NCI-H2171 treated with DMSO at 0.1 percent for 48 hours (cell line): ENCODE results near the gene CDK5RAP2.
"Not testable (repeated sequence)": the region's sequence is repeated elsewhere in the genome, so short reads cannot be mapped to it uniquely, and the experiment has no call there.

Experiments used
- DNase-seq: peaks from one replicate; lab custom pipeline; 2025; lab: John Stamatoyannopoulos, UW

The CDK5RAP2 gene

GRCh38 chr9:120587328-120587727 lies 7.4 kb upstream of the CDK5RAP2 start:
- no peak for DNase-seq

GRCh38 chr9:120583958-120584369 lies 4.0 kb upstream of the CDK5RAP2 start:
- DNase-seq, result peak; percentile 84

GRCh38 chr9:120579139-120580050 lies 572 bp downstream of the CDK5RAP2 start:
- peak; percentile 65 for DNase-seq

- no peak for DNase-seq
Measured at GRCh38 chr9:120574473-120574872, 5.5 kb downstream of the CDK5RAP2 start.

DNA sequence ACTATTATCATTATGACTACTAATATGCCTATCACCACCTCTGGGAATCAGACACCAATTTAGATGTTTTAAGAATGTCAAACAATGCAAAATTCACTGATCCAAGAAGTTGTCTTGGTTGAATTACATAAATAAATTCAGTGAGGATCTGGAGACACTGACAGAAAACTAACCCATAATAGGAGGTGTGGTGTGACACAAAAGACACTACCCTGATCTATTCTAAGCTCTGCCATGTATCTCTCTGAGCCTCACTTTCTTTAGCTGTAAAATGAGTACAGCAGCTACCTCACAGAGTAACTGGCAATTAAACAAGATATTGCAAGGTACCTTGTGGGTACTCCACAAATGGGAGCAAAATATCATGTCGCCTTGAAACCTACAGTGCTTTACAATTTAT lies 7.5 kb downstream of the CDK5RAP2 start:
- no peak for DNase-seq

GRCh38 chr9:120571443-120572257 lies 8.3 kb downstream of the CDK5RAP2 start:
- no peak for DNase-seq

GRCh38 chr9:120570296-120570695 lies 9.7 kb downstream of the CDK5RAP2 start:
- DNase-seq, result no peak

GRCh38 chr9:120569556-120569955 lies 10.4 kb downstream of the CDK5RAP2 start:
- DNase-seq, result no peak

GRCh38 chr9:120568816-120569215 lies 11.2 kb downstream of the CDK5RAP2 start:
- DNase-seq, result no peak

GRCh38 chr9:120567874-120568273 lies 12.1 kb downstream of the CDK5RAP2 start:
- no peak for DNase-seq

- DNase-seq, result no peak
Measured at GRCh38 chr9:120567081-120567480, 12.9 kb downstream of the CDK5RAP2 start.

GRCh38 chr9:120564589-120564988 lies 15.4 kb downstream of the CDK5RAP2 start:
- DNase-seq, result no peak

GRCh38 chr9:120562861-120563443 lies 17.0 kb downstream of the CDK5RAP2 start:
- no peak for DNase-seq

GRCh38 chr9:120561709-120562108 lies 18.3 kb downstream of the CDK5RAP2 start:
- DNase-seq, result no peak

- no peak for DNase-seq
Measured at GRCh38 chr9:120559546-120559945, 20.4 kb downstream of the CDK5RAP2 start.

DNA sequence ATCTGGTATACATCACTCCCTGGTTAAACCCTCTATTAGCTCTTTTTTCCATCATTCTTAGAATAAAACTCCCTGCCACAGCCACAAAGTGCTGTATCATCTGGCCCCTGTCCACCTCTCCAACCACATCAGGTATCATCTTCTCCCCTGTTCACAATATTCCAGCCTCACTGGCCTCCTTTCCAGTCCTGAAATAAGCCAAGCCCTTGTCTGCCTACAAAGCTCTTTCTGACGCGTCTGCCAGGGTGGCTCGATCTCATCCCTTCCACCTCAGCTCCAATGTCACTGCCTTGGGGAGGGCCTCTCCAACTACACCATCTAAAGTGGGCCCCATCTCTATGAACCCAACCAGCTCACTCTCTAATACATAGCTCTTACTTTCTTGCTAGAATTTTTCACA lies 21.5 kb downstream of the CDK5RAP2 start:
- DNase-seq, result no peak

- no peak for DNase-seq
Measured at GRCh38 chr9:120557205-120557604, 22.8 kb downstream of the CDK5RAP2 start.

- no peak for DNase-seq
Measured at GRCh38 chr9:120556775-120557174, 23.2 kb downstream of the CDK5RAP2 start.

DNA sequence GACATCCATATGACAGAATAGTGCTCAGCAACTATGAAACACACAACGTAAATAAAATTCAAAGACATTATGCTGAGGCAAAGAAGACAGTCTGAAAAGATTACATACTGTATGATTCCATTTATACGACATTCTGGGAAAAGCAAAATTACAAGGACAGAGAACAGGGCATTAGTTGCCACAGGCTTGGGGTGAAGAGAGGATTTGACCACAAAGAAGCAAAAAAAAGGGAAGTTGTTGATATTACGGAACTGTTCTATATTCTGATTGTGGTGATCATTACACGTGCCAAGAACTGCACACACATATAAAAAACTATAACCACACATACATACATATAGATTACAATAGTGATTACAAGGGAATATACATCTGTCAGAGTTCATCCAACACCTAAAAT lies 24.1 kb downstream of the CDK5RAP2 start:
- DNase-seq, result no peak

DNA sequence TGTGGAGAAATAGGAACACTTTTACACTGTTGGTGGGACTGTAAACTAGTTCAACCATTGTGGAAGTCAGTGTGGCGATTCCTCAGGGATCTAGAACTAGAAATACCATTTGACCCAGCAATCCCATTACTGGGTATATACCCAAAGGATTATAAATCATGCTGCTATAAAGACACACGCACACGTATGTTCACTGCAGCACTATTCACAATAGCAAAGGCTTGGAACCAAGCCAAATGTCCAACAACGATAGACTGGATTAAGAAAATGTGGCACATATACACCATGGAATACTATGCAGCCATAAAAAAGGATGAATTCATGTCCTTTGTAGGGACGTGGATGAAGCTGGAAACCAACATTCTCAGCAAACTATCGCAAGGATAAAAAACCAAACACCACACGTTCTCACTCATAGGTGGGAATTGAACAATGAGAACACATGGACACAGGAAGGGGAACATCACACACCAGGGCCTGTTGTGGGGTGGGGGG lies 27.7 kb downstream of the CDK5RAP2 start:
- DNase-seq, result not testable (repeated sequence)

DNA sequence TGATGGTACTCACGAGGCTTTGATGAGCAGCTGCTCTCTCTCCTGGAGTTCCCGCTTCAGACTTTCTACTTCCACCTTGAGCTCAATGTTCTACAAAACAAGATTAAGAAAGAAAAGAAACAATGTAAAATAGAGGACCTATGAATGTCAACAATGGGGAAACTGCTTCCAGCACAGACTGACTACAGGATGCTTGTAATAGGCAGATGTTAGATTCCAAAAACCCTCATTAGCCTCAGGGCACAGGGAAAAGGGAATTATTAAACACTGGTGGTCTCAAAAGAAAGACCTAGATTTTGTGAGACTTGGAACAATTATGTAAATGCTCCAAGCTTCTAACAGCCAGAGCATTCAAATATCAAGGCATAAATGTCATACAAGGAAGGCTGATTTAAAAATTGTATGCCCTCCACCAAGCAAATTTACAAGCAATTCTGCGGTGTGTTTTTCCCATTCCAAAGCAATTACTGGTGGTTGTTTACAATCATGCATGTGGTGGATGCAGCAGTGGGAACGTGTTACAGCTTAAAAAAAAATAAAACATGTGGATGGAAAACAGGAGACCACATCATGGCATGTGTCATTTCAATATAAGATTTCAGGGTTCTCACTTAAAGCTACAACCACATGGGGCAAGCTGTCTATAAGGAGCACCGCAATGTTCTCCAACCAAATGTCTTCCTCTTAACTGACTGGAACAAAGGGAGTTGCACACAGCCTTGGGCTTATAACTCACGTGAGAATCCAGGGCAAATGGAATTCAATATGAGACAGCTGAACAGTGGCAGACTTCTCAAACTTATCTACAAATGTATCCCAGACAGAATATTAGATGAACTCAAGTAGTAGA lies 34.0 kb downstream of the CDK5RAP2 start:
- no peak for DNase-seq
